ENCODE data around the gene PTTG1.

Gene PTTG1

GRCh38 chr5:160475864-160476438 is 54.3 kb downstream of the PTTG1 start:
- no peak for DNase-seq

- DNase-seq, result no peak
Measured at GRCh38 chr5:160477266-160477970, 55.8 kb downstream of the PTTG1 start.

DNA sequence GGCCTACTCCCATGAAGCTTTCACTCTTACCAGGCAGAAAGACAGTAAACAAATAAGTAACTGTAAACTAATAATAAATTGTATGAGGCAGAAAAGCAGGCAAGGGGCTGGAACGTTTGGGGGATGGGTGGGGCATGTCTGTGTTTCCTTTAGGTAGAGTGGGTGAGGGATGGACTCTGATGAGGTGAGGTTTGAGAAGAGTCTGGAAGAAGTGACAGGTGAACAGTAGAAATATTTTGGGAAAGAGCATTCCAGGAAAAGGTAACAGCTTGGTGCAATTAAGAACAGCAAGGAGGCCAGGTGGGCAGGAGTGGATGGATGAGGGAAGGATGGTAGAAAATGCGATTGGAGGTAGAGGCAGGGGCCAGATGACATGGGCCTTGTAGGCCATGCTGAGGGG is 56.5 kb downstream of the PTTG1 start:
- no peak for DNase-seq

All from right hindlimb (tissue), 1 donor.